Measurements from ENCODE around the gene SLC2A10.
A peak's percentile ranks its signal among the peaks of the same experiment; 100 is the strongest.

SLC2A10 gene

GRCh38 chr20:46757754-46758678 is 48.6 kb downstream of the SLC2A10 start:
- peak; percentile 47 for DNase-seq (ENCODE audit: extremely low spot score, insufficient read length, low read depth)
- peak; percentile 66 for FAIRE-seq

- FAIRE-seq (no peak), DNase-seq (ENCODE audit: extremely low spot score, insufficient read length, low read depth) (no peak)
Measured at GRCh38 chr20:46758929-46759669, 49.6 kb downstream of the SLC2A10 start.

GRCh38 chr20:46761566-46761965 is 52.1 kb downstream of the SLC2A10 start:
- no peak for DNase-seq (ENCODE audit: extremely low spot score, insufficient read length, low read depth)
- FAIRE-seq = no peak

- FAIRE-seq (no peak), DNase-seq (ENCODE audit: extremely low spot score, insufficient read length, low read depth) (no peak)
Measured at GRCh38 chr20:46764068-46764467, 54.6 kb downstream of the SLC2A10 start.

GRCh38 chr20:46765506-46766120 is 56.2 kb downstream of the SLC2A10 start:
- DNase-seq (ENCODE audit: extremely low spot score, insufficient read length, low read depth) (no peak), FAIRE-seq (no peak)

GRCh38 chr20:46767127-46767761 is 57.8 kb downstream of the SLC2A10 start:
- FAIRE-seq (peak; percentile 78), DNase-seq (ENCODE audit: extremely low spot score, insufficient read length, low read depth) (peak; percentile 14)

- FAIRE-seq = no peak
- DNase-seq (ENCODE audit: extremely low spot score, insufficient read length, low read depth) = no peak
Measured at GRCh38 chr20:46770330-46771194, 61.1 kb downstream of the SLC2A10 start.

GRCh38 chr20:46771195-46771588 is 61.7 kb downstream of the SLC2A10 start:
- FAIRE-seq = no peak
- no peak for DNase-seq (ENCODE audit: extremely low spot score, insufficient read length, low read depth)

GRCh38 chr20:46772901-46773300 is 63.5 kb downstream of the SLC2A10 start:
- FAIRE-seq (no peak), DNase-seq (ENCODE audit: extremely low spot score, insufficient read length, low read depth) (no peak)

- FAIRE-seq (no peak), DNase-seq (ENCODE audit: extremely low spot score, insufficient read length, low read depth) (no peak)
Measured at GRCh38 chr20:46773680-46774079, 64.2 kb downstream of the SLC2A10 start.

GRCh38 chr20:46774236-46774635 is 64.8 kb downstream of the SLC2A10 start:
- no peak for DNase-seq (ENCODE audit: extremely low spot score, insufficient read length, low read depth)
- no peak for FAIRE-seq

- FAIRE-seq (no peak), DNase-seq (ENCODE audit: extremely low spot score, insufficient read length, low read depth) (no peak)
Measured at GRCh38 chr20:46774943-46775560, 65.6 kb downstream of the SLC2A10 start.

GRCh38 chr20:46775806-46776205 is 66.4 kb downstream of the SLC2A10 start:
- FAIRE-seq (no peak), DNase-seq (ENCODE audit: extremely low spot score, insufficient read length, low read depth) (no peak)

GRCh38 chr20:46777331-46777730 is 67.9 kb downstream of the SLC2A10 start:
- FAIRE-seq = no peak

GRCh38 chr20:46779831-46780230 is 70.4 kb downstream of the SLC2A10 start:
- FAIRE-seq (no peak), DNase-seq (ENCODE audit: extremely low spot score, insufficient read length, low read depth) (no peak)

More at GRCh38 chr20:46777331-46777730, 67.9 kb downstream of the SLC2A10 start:
- no peak for DNase-seq (ENCODE audit: extremely low spot score, insufficient read length, low read depth)

- FAIRE-seq = no peak
- DNase-seq (ENCODE audit: extremely low spot score, insufficient read length, low read depth) = no peak
Measured at GRCh38 chr20:46784436-46785127, 75.1 kb downstream of the SLC2A10 start.

Data from GM18507 (cell line).